Amniotic epithelial cell (primary cell): ENCODE results near the gene CXorf58.
"Not testable (repeated sequence)": the region's sequence is repeated elsewhere in the genome, so short reads cannot be mapped to it uniquely, and the experiment has no call there.

Experiments used
- DNase-seq: peaks from one replicate; pipeline ENCODE4 v3.0.0-alpha.2; 2010; ENCODE audit warnings: low read depth

CXorf58 gene

DNA sequence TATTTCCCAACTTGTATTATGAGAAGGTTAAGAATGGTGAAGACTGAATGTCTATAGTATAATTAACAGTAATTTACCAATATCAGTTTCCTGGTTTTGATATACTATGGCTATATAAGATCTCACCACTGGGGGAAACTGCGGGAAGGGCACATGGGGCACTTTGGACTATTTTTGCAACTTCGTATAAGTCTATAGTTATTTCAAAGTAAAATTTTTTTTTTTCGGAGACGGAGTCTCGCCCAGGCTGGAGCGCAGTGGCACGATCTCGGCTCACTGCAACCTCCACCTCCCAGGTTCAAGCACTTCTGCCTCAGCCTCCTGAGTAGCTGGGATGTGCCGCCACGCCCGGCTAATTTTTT lies 46.1 kb downstream of the CXorf58 start:
- no peak for DNase-seq

DNA sequence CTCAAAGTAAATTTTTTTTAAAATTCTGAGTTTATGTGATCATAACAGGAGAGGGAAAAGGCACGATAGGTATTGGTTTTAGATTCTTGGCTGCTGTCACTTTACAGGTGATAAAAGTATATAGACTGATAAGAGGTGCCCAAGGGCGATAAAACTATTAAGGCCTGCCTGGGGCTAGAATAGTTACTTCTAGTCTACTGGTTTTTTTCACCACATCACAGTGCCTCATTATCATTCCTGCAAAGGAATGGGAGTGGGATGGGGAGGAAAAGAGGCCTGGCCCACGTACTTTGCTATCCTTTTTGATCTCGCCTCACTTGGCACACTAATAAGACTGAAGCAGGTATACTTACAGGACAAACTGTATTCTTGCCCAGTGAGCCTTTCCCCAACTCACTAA lies 46.6 kb downstream of the CXorf58 start:
- DNase-seq, result no peak

DNA sequence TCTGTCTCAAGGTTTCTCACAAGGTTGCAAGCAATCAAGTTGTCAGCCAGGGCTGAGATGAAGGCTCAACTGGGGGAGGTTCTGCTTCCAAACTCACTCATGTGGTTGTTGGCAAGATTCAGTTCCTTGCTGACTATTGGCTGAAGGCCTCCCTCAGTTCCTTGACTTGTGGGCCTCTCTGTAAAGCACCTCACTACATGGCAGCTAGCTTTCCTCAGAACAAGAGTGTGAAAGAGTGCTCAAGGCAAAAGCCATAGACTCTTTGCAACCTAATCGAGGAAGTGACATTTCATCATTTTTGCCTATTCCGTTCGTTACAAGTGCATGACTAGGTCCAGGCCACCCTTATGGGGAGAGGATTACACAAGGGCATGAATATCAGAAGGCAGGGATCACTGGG lies 52.0 kb downstream of the CXorf58 start:
- peak; percentile 49 for DNase-seq

DNA sequence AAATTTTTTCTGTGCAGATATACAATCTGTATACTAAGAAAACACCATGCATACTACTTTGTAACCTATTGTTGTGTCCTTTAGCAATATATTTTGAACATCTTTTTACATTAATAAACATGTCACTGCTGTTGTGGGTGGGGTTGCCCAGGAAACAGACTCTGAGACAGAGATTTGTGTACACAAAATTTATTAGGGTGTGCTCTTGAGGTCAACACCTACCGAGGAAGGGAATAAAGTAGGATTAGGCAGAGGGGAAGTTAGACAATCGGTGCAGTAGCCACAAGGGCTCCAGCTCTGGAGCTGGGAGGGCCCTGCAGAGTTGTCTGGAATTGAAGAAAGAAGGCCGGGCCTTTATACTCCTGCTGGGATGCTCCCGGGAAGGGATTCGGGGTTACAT lies 56.4 kb downstream of the CXorf58 start:
- DNase-seq, result no peak

DNA sequence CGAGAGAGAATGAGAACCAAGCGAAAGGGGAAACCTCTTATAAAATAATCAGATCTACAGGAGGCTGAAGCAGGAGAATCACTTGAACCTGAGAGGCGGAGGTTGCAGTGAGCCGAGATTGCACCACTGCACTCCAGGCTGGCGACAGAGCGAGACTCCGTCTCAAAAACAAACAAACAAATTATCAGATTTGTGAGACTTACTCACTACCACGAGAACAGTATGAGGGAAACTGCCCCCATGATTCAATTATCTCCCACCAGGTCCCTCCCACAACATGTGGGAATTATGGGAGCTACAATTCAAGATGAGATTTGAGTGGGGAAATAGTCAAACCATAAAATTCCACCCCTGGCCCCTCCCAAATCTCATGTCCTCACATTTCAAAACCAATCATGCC lies 57.8 kb downstream of the CXorf58 start:
- DNase-seq, result not testable (repeated sequence)

DNA sequence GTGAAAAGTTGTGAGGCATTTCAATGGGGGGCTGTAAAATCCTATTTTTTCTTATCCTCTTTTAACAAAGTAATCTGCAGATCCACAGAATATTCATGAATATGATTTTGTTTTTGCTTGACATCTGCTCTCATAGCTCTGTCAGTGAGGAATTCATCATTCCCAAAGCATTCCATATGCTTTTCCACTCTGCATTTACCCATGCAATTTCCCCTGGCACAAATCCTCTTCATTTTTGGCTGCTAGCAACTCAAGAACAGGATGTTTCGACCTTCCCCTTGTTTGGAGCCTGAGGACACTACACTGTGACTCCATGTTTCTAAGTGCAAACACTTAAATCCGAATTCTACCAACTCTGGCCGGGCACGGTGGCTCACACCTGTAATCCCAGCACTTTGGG lies 70.7 kb downstream of the CXorf58 start:
- no peak for DNase-seq

DNA sequence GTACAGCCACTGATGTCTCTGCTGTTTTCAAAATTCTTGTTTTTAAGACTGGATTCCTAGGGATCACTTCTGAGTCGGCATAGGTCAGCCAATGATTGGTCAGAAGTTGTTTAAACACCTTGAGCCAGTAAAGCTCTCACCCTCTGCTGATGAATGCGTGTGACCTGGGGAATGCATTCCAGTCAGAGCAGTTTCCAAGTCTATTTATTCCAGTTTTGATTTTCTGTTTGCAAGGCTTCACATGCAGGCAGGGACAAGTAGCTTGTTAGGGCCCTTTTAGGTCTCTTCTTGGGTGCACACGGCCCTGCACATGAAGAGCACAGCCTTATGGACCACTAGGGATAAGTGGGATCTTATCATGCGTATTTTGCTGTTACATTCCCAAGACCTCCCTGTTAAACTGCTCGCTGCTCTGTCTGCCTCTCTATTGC lies 72.2 kb downstream of the CXorf58 start:
- DNase-seq, result no peak

DNA sequence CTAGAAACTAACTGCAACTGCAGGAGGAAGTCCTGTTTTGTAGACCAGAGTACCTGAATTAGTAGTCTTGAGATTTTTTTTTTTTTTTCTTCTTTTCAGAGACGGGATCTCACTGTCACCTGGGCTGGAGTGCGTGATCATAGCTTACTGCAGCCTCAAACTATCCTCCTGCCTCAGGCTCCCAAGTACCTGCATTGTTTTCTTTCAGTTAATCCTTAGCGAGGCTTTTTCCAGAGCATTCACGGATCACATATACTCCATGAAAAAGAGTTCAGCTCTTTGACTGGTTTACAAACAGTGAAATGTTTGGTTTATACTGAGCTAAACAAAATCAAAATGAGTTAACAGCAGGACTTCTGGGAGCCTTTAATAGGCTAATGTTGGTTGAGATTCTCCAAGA lies 73.4 kb downstream of the CXorf58 start:
- no peak for DNase-seq

DNA sequence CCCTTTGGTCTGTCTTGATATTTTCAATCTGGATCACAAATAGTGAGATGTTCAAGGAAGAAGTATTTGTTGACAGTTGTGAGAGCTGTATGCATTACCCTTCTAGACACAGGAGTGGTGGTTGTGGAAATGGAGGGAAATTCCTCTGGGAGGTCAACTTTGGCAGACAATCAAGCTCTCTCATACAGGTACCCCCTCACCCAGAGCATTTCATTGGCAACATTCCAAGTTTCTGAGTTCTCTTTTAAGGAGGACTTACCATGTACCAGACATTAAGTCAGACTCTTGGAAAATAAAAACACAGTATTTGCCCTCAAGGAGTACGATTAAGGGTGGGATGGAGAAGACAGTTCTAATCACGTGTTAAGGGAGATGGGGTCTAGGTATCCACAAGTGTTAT lies 73.9 kb downstream of the CXorf58 start:
- DNase-seq, result peak; percentile 11

DNA sequence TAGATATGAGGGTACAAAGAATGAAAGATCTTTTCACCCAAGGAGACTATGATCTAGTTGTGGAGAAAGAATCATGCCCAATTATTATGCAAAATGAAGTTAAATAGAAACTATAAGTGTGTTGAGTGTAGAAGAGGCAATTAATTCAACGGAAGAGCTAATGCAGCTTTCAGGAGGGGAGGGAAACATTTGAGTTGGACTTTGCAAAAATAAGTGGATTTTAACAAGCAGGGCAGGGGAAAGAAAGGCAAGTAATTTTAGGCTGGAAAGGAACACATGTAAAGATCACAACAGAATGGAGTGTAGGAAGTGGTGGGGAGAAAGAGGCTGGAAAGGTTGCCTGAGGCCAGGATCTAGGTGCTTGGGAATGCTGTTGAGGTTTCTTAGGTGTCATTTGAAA lies 75.1 kb downstream of the CXorf58 start:
- no peak for DNase-seq
